NCI-H748 (cell line): ENCODE data around the gene PYY.

ENCODE experiments used
- DNase-seq: peaks from one replicate; lab custom pipeline; 2025; ENCODE audit not compliant: unreplicated experiment; lab: John Stamatoyannopoulos, UW

Gene PYY

GRCh38 chr17:43917348-43918025 is 36.3 kb downstream of the PYY start:
- no peak for DNase-seq

- DNase-seq: no peak
These were observed 36.8 kb downstream of the PYY start for GRCh38 chr17:43917016-43917347.

DNA sequence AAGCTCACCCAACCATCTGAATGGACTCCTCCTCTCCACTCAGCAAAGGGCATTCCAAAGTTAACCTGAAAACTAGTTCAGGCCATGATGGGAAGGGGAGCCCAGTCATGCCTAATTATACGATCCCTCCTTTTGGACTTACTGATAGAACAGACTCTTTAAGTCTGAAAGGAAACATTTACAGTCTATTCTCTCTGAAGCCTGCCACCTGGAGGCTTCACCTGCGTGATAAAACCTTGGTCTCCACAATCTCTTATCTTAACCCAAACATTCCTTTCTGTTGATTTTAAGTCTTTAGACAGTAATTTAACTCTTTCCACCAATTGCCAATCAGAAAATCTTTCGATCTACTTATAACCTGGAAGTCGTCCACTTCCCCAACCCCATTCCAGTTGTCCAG is 37.4 kb downstream of the PYY start:
- no peak for DNase-seq

DNA sequence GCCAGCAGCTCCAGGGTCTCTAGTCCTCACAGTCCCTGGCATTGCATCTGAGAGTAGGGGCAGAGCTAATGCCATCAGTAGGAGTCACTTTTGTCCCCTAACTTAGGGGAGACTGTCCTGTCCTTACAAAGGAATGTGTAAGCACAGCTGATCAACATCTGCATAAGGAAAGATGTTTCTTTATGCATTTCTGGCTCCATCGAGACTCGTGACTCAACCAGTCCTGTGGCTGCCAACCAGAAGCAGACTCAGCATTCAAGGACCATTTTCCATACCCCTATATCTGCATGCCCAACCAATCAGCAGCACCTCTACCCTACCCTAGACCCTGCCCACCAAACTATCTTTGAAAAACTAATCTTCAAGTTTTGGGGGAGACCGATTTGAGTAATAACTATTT is 38.2 kb downstream of the PYY start:
- no peak for DNase-seq

DNA sequence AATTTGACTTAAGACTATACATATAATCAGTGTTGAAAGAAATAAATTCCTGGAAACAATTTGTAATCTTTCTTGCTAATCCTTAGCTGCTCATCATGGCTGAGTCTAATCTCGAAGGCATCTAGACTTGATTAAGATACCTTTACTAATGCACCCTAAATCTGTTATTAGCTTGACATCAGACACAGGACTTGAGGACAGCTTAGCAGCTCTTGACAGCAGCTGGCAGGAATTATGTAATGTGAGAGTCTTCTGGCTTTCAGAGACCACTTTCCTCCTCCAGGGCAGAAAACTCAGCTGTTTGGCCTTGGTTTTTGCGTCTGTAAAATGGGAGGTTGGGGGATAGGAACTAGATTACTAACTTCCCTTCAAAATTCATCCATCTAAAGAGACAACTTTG is 39.3 kb downstream of the PYY start:
- DNase-seq: no peak

DNA sequence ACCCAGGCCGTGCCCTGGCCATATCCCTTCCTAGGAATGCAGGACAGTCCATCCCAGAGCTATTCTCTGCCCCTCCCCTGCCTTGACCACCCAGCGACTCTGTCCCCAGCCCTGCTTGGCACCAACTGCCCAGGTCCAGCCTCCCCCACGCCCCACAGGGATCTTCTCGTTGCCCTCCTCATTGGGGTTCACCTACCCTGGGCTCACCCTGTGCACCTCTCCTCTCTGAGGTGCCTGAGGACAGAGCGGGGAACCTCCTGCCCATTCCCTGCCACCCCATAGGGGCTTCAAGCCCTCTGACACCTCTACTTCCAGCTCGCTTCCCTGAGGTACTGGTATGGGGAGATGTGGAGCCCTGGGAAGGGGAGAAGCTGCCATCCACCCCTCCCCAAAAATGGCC is 40.2 kb downstream of the PYY start:
- no peak for DNase-seq

- no peak for DNase-seq
These were observed 41.0 kb downstream of the PYY start for GRCh38 chr17:43912635-43913304.

- DNase-seq: no peak
These were observed 41.8 kb downstream of the PYY start for GRCh38 chr17:43911904-43912303.

DNA sequence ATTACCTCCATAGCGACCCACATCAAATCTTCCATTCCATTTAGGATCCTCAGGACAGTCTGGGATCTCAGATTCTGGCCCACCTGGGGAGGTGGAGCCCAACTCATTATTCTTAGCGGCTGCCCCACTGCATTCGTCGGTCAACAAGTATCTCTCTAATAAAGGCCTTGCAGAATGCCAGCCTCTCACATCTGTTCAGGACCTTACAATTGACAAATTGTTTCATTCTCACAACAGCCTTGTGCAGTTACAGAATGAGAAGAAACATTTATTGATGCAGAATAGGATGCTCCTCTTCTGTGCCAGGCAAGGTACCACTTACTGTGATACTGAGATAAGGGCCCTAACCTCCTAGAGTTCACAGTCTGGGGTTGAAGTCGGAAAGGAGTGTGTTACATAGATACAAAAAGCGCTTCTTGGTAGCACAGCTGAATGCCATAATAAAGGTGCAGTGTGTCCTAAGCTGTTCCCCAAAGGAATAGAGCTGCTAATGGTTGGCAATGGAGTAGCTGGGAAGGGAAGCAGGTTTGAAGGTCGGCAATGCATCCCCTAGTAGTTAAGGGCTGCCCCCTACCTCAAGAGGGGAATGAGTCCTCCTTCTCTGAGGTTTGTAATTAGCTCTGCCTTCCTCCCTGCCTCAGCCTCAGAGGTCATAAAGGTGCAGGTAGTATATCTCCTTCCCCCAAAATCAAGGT is 44.1 kb downstream of the PYY start:
- no peak for DNase-seq

DNA sequence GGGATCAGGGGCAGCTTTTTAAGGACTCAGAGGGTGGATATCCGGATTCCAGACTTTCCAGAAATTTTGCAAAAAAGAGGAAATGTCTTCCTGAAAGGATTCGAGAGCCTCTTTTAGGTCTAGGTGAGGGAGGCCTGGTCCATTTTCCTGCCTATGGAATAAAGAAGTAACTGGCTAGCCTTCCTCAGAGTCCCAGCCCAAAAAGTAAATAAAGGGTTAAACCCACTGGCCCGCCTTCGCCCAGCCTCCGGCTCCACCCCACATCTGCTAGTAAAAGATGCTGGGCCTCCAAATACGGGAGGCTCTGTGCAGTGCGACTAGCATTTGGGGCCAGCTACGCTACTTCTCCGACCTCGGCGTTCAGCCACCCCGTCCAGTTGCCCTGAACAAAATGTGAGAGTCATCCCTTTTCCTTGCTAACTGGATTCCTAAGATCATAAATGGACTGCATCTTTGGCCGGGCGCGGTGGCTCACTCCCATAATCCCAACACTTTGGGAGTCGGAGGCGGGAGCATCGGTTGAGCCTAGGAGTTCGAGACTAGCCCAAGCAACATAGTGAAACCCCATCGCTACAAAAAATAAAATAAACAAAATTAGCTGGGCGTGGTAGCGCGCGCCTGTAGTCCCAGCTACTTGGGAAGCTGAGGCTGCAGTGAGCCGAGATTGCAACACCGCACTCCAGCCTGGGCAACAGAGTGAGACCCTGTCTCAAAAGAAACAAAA is 45.6 kb downstream of the PYY start:
- DNase-seq: peak; percentile 79

- DNase-seq: peak; percentile 88
These were observed 46.2 kb downstream of the PYY start, which contains the start of gene MPP2 for GRCh38 chr17:43907425-43907981. TSS of gene MPP2 (minus strand) at chr17:43907536. CDS start at chr17:43904460, 3,076 bp downstream.

- peak; percentile 34 for DNase-seq
These were observed 46.8 kb downstream of the PYY start for GRCh38 chr17:43906951-43907424.

DNA sequence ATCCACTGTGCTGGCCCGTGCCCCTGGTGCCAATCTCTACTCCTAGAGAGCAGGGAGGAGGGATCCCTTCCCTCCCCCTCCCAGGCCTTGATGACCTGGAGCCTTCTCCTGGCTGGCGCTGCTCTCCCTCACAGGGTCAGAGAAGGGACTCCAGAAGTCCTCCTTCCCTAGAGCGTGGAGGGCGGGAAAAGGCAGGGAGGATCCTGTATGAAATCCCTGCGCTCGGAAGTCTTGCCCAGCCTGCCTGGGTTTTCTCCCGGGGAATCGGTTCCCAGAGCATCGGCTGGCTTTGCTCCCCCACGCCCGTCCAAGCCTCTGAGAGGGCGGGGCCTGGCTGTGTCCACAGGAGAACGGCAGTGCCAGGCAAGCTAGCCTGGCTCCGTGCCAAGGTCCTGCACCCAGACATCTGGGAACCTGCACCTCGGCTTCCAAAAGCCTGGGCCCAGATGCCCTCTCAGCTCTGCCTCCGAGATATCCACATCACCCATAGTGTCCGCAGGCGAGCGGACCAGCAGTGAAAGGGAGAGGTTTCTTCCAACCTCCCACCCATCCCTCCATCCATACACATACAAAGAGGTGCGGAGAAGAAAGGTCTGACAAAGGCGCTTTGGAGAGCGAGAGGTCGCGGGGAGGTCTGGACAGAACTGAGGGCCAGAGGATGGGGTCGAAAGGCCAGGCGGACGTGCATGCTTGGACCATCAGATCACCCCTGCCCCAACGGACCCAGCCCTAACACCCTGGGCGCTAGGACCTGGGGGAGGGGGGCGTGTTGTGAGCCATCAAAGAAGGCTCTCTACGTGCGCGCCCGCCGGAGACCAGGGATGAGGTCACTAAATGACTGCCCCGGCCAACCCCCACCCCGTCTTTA is 47.5 kb downstream of the PYY start:
- DNase-seq: peak; percentile 76

DNA sequence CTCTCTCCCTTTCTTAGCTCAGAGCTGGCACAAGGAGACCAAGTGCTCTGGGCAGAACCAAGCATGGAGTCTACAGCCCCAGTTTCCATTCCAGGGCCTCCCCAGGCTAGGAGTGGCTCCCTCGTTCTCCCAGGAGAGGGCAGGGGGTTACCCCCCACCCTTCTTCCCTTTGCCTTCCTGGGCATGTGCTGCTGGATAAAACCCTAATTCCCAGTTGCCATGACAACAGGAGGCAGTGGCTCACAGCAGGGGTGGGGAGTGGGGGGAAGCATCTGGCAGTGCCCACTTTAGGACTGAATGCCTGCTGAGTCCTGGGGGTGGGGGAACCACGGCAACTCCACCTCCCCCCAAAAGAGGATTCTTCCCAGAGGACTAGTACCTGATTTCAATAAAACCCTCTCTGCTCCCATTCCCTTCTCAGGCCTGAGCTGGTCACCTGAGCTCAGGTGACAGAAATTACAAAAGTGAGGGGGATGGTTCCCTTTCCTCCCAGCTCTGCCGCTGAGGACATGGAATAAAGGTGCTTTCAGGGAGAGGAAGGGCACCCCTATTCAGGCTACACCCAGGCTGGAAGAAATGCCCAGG is 48.2 kb downstream of the PYY start:
- peak; percentile 36 for DNase-seq
